ENCODE results near the gene VSIG8.

- TF ChIP-seq CTCF (IDR thresholded peaks at IDR 0.05) (no peak), POLR2A (IDR thresholded peaks at IDR 0.05) (no peak), POLR2AphosphoS5 (IDR thresholded peaks at IDR 0.05) (no peak)
Observed at GRCh38 chr1:159906960-159907359, 44.5 kb upstream of the VSIG8 start.

Measured in upper lobe of left lung (tissue), 4 donors.